DMS153 treated with DMSO at 0.1 percent for 48 hours (cell line): ENCODE measurements around the gene CTU1.

Experiments used
- DNase-seq: peaks from one replicate; lab custom pipeline; 2025; ENCODE audit not compliant: unreplicated experiment; lab: John Stamatoyannopoulos, UW

Gene CTU1

DNA sequence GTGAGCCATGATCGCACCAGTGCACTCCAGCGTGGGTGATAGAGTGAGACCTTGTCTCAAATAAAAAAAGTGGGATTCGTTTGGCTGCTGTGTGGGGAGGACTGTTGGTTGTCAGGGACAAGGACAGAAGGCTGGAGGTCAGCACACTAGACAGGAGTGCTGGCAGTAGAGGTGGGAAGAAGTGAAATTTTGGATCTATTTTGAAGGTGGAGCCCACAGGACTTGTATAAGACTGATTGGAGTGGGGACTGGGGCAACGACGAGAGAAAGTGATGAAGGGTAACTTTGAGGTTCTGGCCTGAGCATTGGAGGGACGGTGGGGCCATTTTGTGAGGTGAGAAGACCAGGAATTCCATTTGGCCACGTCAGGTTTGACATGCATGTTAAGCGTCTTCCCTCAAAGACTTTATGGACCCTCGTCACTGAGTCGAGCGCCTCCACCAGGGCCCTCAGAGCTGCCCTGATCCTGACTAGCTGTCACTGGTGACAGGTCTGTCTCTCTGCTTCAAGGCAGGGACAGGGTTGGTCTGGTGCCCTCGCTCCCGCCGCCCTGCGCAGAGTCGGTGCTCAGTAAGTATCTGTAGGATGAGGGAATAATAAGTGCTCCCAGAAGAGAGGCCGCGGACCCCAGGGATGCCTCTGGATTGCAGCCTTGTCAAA lies 673 bp downstream of the CTU1 start:
- DNase-seq, result no peak

DNA sequence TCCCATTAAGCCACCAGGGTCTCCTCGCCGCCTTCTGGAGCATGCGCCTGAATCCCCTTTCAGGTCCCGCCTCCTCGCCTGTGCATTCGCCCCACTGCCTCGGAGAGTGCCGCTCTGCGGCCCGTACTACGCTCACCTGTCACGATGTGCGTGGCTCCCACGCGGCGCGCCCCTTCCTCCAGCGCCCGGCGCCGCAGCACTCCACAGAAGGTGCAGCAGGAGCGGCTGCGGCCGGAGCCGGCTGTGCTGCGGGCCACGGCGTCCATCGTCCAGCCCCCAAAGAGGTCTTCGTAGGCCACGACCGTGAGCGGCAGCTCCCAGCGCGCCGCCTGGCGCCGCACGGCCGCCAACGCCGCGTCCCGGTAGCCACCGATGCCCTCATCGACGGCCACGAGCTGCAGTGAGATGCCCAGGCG lies 4.3 kb downstream of the CTU1 start:
- DNase-seq, result no peak

GRCh38 chr19:51102991-51103390 lies 5.2 kb downstream of the CTU1 start:
- no peak for DNase-seq

GRCh38 chr19:51101171-51101865 lies 6.9 kb downstream of the CTU1 start:
- DNase-seq, result no peak

- no peak for DNase-seq
These were observed 7.6 kb downstream of the CTU1 start for GRCh38 chr19:51100601-51101000.

DNA sequence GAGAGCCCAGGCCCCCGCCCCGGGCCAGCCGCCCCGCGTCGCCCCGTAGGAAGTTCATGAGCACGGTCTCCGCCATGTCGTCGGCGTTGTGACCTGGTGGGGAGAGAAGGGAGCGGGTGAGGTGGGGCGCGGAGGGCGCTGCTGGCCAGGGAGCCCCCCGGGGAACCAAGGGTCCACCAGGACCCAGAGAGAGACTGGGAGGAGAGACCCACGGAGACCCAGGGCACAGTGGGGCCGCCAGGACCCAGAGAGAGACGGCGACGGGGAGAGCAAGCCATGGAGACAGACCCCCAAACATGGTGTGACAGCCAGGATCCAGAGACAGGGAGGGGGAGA lies 9.2 kb downstream of the CTU1 start:
- no peak for DNase-seq

DNA sequence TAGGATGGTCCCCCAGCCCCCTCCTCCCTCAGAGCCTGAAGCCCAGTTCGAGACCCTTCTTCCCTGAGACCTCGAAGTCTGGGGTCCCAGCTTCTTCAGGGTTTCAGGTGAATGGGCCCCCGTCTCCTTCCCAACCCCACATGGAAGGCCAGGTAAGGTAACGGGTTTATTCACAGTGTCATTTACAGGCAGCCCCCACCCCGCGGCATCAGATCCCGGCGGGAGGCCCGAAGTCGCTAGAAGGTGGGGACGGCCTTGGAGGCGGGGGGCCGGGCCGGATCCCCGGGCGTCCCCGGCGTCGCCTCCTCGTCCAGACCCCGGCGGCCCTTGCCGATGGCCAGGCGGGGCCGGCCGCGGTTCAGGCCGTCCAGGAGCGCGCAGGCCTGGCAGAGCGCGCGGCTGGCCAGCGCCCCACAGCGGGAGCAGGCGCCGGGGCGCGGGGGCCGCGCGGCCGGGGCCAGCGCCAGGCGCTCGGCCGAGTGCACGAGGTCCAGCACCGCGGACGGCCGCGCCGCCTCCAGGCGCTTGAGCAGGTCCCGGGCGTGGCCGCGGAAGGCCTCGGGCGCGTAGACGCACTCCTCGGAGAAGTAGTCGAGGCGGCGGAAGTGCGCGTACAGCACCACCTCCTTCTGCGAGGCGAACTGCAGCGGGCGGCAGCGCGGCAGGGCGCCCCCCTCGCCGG lies 9.7 kb downstream of the CTU1 start:
- DNase-seq, result no peak

- DNase-seq, result no peak
These were observed 10.4 kb downstream of the CTU1 start for GRCh38 chr19:51097796-51098195.

DNA sequence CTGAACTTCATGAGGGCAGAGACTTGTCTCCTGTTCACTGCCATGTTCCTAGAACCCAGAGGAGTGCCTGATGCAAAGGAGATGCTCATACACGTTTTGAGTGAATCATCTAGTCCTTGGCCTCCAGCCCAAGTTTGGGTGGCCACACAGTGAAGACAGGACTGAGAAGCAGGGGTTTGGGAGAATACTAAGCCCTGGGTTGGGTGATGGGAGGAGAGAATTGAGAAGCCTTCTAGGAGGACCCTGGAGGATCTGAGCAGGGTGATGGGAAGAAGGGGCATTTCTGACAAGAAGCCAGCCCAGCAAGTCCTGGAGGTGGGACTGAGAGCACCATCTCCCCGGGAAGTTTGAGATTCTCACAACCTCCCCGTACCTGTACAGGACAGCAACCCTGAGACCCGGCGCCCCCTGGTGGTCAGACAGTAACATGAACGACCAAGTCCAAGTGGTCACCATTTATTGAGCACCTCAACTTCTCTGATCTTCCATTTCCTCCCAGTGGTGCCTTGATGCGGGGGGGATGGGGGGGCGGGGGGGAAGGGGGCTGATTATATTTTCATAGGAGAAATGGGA lies 11.0 kb downstream of the CTU1 start:
- DNase-seq, result peak; percentile 51

DNA sequence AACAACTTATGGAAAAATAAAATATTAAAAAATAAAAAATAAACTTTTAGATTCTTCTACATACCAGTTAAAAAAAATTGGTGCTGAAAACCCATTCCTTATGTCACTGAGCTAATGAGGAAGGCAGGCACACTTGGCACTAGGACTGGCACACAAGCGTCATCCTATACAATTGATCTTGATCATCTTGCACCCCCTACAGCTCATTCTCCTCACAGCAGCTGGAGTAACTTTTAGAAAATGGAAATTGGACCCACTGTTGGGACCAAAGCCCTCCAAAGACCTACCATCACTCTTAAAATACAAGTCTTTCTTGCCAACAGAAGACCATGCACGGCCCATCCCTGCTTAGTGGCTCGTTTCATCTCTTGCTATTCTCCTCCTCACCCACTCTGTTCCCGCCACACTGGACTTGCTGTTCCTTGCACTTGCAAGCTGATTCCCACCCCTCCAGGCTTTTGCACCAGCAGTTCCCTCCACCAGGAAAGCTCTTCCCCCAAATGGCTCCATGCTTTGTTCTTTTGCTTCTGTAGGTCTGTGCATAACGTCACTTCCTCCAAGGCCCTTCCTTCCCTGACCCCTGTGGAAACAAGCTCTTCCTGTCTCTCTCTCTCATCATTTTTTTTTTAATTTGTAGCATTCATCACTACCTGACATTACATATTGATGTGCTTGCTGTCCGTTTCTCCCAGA lies 11.6 kb downstream of the CTU1 start:
- DNase-seq, result no peak

DNA sequence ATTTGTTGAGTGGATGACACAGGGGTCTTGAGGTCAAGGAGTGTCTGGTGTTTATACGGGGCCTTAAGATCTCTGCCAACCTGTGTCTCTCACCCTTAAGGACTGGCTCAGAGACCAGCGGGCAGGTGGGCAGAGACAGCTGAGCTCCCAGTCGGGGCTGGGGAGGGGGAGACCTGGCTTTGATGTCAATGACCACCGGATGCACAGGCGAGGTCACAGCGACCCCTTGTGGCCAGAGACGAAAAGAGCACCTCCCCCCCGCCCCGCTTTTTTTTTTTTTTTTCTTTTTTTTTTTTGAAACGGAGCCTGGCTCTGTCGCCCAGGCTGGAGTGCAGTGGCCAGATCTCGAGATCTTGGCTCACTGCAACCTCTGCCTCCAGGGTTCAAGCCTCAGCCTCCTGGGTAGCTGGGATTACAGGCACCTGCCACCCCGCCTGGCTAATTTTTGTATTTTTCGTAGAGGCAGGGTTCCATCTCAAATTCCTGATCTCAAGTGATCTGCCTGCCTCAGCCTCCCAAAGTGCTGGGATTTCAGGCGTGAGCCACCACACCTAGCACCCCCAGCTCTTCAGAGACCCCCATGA lies 13.4 kb downstream of the CTU1 start:
- DNase-seq, result peak; percentile 47

- no peak for DNase-seq
These were observed 14.5 kb downstream of the CTU1 start for GRCh38 chr19:51093510-51094345.

DNA sequence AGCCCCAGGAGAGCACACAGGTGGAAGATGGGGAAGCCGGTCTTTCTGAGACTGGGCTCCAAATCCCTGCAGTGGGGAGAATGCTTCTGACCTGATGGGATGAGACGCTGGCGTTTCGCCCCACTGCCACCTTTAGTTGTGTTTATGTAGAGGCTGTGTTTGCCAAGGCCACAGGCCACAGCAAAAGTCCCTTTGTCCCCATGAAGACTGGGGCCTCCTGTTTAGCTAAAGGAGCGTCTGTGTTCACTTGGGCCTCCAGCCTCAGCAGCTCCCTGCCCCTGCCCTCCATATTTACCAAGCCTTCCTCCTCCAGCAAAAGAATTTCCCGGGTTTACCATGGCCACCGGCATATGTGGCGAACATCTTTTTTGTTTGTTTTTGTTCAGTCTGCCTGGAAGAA lies 15.1 kb downstream of the CTU1 start:
- DNase-seq, result no peak

DNA sequence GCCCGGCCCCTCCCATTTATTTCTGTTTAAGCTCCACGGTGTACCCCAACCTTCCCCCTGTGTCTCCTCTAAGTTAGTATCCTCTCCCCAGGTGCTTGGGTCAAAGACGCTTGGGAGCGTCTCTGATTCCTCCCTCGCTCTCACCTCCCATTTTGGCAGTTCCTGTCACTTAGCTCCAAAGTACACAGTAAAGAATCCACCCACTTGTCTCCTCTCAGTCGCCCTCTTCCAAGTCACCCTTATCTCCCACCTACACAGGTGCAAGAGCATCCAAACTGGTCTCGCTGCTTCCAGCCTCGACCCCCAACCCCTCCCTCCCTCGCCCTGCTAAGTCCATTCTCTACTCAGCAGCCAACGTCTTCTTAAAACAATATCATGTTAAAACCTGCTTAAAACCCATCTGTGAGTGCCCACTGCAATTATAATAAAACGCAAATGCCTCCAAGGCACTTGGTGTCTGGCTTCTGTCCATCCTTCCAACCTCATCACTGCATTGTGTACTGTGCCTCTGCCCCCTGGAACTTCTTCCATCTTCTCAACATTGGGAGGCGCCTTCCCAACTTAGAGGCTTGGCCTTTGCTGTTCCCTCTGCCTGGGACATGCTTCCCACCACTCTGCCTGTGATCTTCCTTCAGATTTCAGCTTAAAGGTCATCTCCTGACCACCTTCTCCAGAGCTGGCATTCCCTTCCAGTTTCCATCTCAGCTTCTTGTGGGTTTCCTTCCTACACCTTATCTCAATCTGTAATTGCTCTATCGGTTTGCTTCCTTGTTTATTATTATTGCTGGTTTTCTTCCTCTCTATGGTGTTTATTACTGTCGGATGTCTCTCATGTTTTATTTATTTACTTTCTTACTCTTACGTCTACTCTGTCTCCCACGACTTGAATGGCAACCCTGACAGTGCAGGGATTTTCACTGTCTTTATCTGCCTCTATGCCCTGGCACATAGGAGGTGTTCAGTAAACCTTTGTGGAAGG lies 16.0 kb downstream of the CTU1 start:
- no peak for DNase-seq

- no peak for DNase-seq
These were observed 17.1 kb downstream of the CTU1 start for GRCh38 chr19:51091126-51091525.

- DNase-seq, result no peak
These were observed 17.7 kb downstream of the CTU1 start for GRCh38 chr19:51090471-51090870.

- no peak for DNase-seq
These were observed 18.4 kb downstream of the CTU1 start for GRCh38 chr19:51089786-51090185.

DNA sequence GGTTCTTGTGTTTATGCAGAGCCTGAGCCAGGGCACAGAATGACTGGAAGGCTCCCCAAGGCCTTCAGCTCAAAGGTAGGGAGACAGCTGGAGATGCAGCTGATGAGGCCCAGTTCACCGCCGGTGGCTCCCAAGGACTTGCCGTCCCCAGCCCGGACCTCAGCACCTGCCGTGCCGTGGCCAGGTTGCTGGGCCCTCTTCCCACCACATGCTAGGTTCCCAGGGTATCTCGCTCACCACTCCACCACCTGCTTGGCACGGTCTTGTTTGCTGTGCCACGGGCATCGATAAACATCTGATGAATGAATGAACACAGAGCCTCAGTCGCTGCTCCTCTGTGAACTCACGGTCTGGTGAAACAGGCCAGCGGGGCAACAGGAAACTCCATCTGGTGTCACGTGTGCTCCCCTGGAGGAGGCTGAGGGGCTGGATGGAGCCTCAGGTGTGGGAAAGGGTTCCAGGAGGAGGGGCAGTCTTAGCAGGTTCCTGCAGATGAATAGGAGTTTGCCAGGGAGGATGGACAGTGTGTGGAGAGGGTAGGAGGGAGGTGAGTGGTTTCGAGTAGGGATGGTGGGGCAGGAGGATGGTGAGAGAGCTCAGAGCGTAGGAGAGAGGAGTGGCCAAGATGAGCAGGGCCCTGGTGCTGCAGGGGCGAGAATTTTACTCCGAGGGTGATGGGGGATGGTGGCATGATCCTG lies 21.9 kb downstream of the CTU1 start:
- peak; percentile 36 for DNase-seq
